GM23338 (cell line): Measurements from ENCODE around the gene LAMC3. TPM values are rescaled to one million over a fixed set of nuclear protein-coding genes. Genes with fewer than 3 reads are reported as not detected.

ENCODE experiments used
- ATAC-seq: fragments of 200-7000 bp; cut with Tn5 transposase; 3 replicates; pipeline ENCODE4 v1.9.1; 2020
- DNase-seq: peaks from one replicate; pipeline ENCODE4 v3.0.0-alpha.2; 2015; ENCODE audit warnings: low spot score
- H2AFZ ChIP-seq: fragments of 200-600 bp; sonication (generic); 2 replicates; pipeline ENCODE4 v1.8.0; 2016; ENCODE audit warnings: antibody characterized with exemption, mild to moderate bottlenecking, moderate library complexity
- H3F3A ChIP-seq: fragments of 200-600 bp; sonication (generic); replicated peaks from 2 replicates; pipeline ENCODE4 v1.8.0; 2017; ENCODE audit warnings: antibody characterized with exemption, mixed run types, low read depth
- H3K27ac ChIP-seq: fragments of 200-600 bp; sonication (generic); 2 replicates; pipeline ENCODE4 v1.6.1; 2016; ENCODE audit warnings: low read depth
- H3K27me3 ChIP-seq: fragments of 200-600 bp; sonication (generic); 2 replicates; pipeline ENCODE4 v1.8.0; 2016; ENCODE audit warnings: mild to moderate bottlenecking, mixed run types, moderate library complexity; ENCODE audit not compliant: insufficient read depth
- H3K36me3 ChIP-seq: fragments of 200-600 bp; sonication (generic); 2 replicates; pipeline ENCODE4 v1.8.0; 2016; ENCODE audit warnings: mild to moderate bottlenecking; ENCODE audit not compliant: insufficient read depth
- H3K4me1 ChIP-seq: fragments of 200-600 bp; sonication (generic); 2 replicates; pipeline ENCODE4 v1.8.0; 2016; ENCODE audit warnings: mild to moderate bottlenecking, moderate library complexity; ENCODE audit not compliant: insufficient read depth
- H3K4me2 ChIP-seq: fragments of 200-600 bp; sonication (generic); 2 replicates; pipeline ENCODE4 v1.7.1; 2017; ENCODE audit warnings: mixed run types
- H3K4me3 ChIP-seq: fragments of 200-600 bp; sonication (generic); 2 replicates; pipeline ENCODE4 v1.6.1; 2016; ENCODE audit warnings: mixed run types
- H3K79me2 ChIP-seq: fragments of 200-600 bp; sonication (generic); replicated peaks from 2 replicates; pipeline ENCODE4 v1.8.0; 2017; ENCODE audit warnings: mild to moderate bottlenecking; ENCODE audit not compliant: insufficient read depth
- H3K9me2 ChIP-seq: fragments of 200-600 bp; sonication (generic); 2 replicates; pipeline ENCODE4 v1.8.0; 2017; ENCODE audit not compliant: insufficient read depth
- H4K20me1 ChIP-seq: fragments of 200-600 bp; sonication (generic); replicated peaks from 2 replicates; pipeline ENCODE4 v1.8.0; 2017; ENCODE audit warnings: mild to moderate bottlenecking; ENCODE audit not compliant: insufficient read depth
- H3K27ac Mint-ChIP-seq: 2 replicates; pipeline ENCODE4 v1.8.0; 2020; ENCODE audit warnings: inconsistent platforms, mild to moderate bottlenecking, moderate library complexity, mixed read lengths
- H3K27me3 Mint-ChIP-seq: 3 replicates; pipeline ENCODE4 v1.8.0; 2022; ENCODE audit warnings: low read depth, mild to moderate bottlenecking, moderate library complexity, mixed read lengths, inconsistent platforms; ENCODE audit not compliant: insufficient read depth, poor library complexity
- H3K36me3 Mint-ChIP-seq: 3 replicates; pipeline ENCODE4 v1.8.0; 2021; ENCODE audit warnings: low read depth, mild to moderate bottlenecking, inconsistent platforms, moderate library complexity, mixed read lengths
- H3K4me1 Mint-ChIP-seq: 3 replicates; pipeline ENCODE4 v1.8.0; 2020; ENCODE audit warnings: mild to moderate bottlenecking, inconsistent platforms, mixed read lengths
- H3K4me3 Mint-ChIP-seq: 3 replicates; pipeline ENCODE4 v1.8.0; 2021; ENCODE audit warnings: moderate library complexity, mild to moderate bottlenecking, inconsistent platforms, mixed read lengths
- H3K9me3 Mint-ChIP-seq: 3 replicates; pipeline ENCODE4 v1.8.0; 2020; ENCODE audit warnings: moderate library complexity, mild to moderate bottlenecking, inconsistent platforms, mixed read lengths
- CREB1 ChIP-seq: fragments of 250-450 bp; sonication (Bioruptor Pico); IDR thresholded peaks from 2 replicates; pipeline ENCODE4 v1.5.0; 2020; ENCODE audit warnings: low read depth, mild to moderate bottlenecking, moderate library complexity
- JUNB ChIP-seq: IDR thresholded peaks from one replicate; pipeline ENCODE4 v1.6.1; 2016; ENCODE audit warnings: antibody characterized with exemption; ENCODE audit not compliant: unreplicated experiment
- NANOG ChIP-seq: IDR thresholded peaks from 2 replicates; pipeline ENCODE4 v1.6.1; 2016; ENCODE audit warnings: antibody characterized with exemption, borderline replicate concordance
- POLR2AphosphoS5 ChIP-seq: IDR thresholded peaks from 2 replicates; pipeline ENCODE4 v1.6.1; 2016; ENCODE audit warnings: antibody characterized with exemption, low read depth
- polyA plus RNA-seq: library from polyadenylated mRNA; unstranded; fragments of >200 nt; fragmentation: Nextera tagmentation; extraction: Ambion mirVana; gene quantifications from 2 replicates; pipeline ENCODE4 v1.2.1, GENCODE V29; 2016
- total RNA-seq: library from RNA; depleted of rRNA; stranded (reverse); fragments of >200 nt; shearing (Covaris generic); gene quantifications from 2 replicates; pipeline ENCODE4 v1.2.3, GENCODE V29; 2014
- TF ChIP-seq, protein P1 (sequence below): fragments of 250-450 bp; sonication (Bioruptor Pico); IDR thresholded peaks from 2 replicates; pipeline ENCODE4 v1.5.0; 2020; ENCODE audit warnings: mild to moderate bottlenecking, moderate library complexity
- TF ChIP-seq, protein P2 (sequence below): IDR thresholded peaks from one replicate; pipeline ENCODE4 v1.6.1; 2018; ENCODE audit warnings: antibody characterized with exemption; ENCODE audit not compliant: unreplicated experiment
- TF ChIP-seq, protein P3 (sequence below), 2 experiments: fragments of 200-600 bp in 1 of 2; sonication (generic) in 1 of 2; conservative IDR thresholded peaks; 2 replicates each; pipeline versions ENCODE4 v1.5.1 to v1.6.1; 2016 to 2017; ENCODE audit warnings: antibody characterized with exemption in 2 of 2, low read depth in 2 of 2, mild to moderate bottlenecking in 2 of 2, moderate library complexity in 1 of 2
- TF ChIP-seq, protein P4 (sequence below): IDR thresholded peaks from 2 replicates; pipeline ENCODE4 v1.6.1; 2016; ENCODE audit warnings: antibody characterized with exemption

Gene LAMC3
- total and polyA plus RNA-seq, 2 experiments from 2014 or later, result 9.0 to 27.4 TPM

DNA sequence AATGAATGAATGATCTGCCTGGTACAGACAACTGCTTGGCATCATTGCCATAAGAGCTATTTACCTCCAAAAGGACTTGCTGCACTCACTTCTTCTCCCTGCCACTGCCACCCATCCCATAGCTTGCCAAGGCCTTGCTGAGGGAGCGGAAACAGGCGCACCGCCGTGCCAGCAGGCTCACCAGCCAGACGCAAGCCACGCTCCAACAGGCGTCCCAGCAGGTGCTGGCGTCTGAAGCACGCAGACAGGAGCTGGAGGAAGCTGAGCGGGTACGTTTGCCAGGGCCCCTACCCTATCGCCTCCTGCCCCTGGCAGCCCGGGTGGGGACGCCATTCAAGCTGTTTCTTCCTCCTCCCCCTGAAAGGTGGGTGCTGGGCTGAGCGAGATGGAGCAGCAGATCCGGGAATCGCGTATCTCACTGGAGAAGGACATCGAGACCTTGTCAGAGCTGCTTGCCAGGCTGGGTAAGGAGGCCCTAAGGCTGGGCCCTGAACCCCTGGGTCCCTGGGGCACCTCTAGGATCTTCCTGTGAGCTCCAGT lies 78.5 kb downstream of the LAMC3 start (continued):
- TF ChIP-seq, protein P1, sequence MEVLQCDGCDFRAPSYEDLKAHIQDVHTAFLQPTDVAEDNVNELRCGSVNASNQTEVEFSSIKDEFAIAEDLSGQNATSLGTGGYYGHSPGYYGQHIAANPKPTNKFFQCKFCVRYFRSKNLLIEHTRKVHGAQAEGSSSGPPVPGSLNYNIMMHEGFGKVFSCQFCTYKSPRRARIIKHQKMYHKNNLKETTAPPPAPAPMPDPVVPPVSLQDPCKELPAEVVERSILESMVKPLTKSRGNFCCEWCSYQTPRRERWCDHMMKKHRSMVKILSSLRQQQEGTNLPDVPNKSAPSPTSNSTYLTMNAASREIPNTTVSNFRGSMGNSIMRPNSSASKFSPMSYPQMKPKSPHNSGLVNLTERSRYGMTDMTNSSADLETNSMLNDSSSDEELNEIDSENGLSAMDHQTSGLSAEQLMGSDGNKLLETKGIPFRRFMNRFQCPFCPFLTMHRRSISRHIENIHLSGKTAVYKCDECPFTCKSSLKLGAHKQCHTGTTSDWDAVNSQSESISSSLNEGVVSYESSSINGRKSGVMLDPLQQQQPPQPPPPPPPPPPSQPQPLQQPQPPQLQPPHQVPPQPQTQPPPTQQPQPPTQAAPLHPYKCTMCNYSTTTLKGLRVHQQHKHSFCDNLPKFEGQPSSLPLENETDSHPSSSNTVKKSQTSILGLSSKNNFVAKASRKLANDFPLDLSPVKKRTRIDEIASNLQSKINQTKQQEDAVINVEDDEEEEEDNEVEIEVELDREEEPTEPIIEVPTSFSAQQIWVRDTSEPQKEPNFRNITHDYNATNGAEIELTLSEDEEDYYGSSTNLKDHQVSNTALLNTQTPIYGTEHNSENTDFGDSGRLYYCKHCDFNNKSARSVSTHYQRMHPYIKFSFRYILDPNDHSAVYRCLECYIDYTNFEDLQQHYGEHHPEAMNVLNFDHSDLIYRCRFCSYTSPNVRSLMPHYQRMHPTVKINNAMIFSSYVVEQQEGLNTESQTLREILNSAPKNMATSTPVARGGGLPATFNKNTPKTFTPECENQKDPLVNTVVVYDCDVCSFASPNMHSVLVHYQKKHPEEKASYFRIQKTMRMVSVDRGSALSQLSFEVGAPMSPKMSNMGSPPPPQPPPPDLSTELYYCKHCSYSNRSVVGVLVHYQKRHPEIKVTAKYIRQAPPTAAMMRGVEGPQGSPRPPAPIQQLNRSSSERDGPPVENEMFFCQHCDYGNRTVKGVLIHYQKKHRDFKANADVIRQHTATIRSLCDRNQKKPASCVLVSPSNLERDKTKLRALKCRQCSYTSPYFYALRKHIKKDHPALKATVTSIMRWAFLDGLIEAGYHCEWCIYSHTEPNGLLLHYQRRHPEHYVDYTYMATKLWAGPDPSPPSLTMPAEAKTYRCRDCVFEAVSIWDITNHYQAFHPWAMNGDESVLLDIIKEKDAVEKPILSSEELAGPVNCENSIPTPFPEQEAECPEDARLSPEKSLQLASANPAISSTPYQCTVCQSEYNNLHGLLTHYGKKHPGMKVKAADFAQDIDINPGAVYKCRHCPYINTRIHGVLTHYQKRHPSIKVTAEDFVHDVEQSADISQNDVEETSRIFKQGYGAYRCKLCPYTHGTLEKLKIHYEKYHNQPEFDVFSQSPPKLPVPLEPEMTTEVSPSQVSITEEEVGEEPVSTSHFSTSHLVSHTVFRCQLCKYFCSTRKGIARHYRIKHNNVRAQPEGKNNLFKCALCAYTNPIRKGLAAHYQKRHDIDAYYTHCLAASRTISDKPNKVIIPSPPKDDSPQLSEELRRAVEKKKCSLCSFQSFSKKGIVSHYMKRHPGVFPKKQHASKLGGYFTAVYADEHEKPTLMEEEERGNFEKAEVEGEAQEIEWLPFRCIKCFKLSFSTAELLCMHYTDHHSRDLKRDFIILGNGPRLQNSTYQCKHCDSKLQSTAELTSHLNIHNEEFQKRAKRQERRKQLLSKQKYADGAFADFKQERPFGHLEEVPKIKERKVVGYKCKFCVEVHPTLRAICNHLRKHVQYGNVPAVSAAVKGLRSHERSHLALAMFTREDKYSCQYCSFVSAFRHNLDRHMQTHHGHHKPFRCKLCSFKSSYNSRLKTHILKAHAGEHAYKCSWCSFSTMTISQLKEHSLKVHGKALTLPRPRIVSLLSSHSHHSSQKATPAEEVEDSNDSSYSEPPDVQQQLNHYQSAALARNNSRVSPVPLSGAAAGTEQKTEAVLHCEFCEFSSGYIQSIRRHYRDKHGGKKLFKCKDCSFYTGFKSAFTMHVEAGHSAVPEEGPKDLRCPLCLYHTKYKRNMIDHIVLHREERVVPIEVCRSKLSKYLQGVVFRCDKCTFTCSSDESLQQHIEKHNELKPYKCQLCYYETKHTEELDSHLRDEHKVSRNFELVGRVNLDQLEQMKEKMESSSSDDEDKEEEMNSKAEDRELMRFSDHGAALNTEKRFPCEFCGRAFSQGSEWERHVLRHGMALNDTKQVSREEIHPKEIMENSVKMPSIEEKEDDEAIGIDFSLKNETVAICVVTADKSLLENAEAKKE (CRISPR knock-in tag), result no peak

DNA sequence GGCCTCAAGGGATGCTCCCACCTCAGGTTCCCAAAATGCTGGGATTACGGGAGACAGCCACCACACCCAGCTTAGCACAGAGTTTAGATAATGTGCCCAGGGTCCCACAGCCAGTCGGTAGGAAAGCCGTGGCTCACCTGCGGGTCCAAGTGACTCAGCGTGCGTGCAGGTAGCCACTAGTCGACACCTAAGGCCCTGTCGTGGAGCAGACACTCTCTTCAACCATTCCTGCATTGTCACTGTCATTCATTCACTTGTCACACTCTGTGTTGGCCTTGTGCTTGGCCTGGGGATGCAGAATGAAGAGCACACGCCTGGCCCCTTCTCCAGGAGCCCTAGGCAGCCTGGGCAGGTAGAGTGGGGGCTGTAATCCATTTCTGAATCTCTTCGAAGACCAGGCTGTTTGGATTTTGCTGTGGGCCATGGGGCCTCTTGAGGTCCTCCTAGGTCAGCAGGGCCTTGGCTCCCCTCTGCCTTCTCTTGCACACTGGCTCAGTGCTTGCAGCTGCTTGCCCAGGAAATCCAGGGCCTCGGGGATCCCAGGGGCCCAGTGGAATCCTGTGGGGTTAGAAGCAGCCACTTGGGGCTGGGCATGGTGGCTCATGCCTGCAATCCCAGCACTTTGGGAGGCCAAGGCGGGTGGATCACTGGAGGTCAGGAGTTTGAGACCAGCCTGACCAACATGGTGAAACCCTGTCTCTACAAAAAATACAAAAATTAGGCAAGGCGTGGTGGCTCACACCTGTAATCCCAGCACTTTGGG lies 81.2 kb downstream of the LAMC3 start:
- DNase-seq (no peak), ATAC-seq (no peak)
- H3K4me2 ChIP-seq, result no peak overlapping the region
- H3K79me2 ChIP-seq, result no peaks in the 10 kb centered on the region
- H3K4me1 ChIP-seq, result no peaks in the 10 kb centered on the region
- Mint-ChIP-seq H3K9me3 (no peaks in the 10 kb centered on the region), H3K27me3 (peaks cover 2% of the 10 kb centered on the region), H3K27ac (no peak overlapping the region), H3K4me3 (no peak overlapping the region), H3K4me1 (peaks cover 4% of the 10 kb centered on the region), H3K36me3 (no peaks in the 10 kb centered on the region; the same call in 2 of the 3 replicates)
- no peak overlapping the region for H3K27ac ChIP-seq
- H2AFZ ChIP-seq, result no peak overlapping the region
- H3K36me3 ChIP-seq, result no peaks in the 10 kb centered on the region
- no peaks in the 10 kb centered on the region; the same call in 1 of the 2 replicates for H4K20me1 ChIP-seq
- H3F3A ChIP-seq, result 0 out of 2 replicates have a peak, but pooled peaks cover 4% of the 10 kb centered on the region
- H3K4me3 ChIP-seq, result no peak overlapping the region
- TF ChIP-seq, protein P2, sequence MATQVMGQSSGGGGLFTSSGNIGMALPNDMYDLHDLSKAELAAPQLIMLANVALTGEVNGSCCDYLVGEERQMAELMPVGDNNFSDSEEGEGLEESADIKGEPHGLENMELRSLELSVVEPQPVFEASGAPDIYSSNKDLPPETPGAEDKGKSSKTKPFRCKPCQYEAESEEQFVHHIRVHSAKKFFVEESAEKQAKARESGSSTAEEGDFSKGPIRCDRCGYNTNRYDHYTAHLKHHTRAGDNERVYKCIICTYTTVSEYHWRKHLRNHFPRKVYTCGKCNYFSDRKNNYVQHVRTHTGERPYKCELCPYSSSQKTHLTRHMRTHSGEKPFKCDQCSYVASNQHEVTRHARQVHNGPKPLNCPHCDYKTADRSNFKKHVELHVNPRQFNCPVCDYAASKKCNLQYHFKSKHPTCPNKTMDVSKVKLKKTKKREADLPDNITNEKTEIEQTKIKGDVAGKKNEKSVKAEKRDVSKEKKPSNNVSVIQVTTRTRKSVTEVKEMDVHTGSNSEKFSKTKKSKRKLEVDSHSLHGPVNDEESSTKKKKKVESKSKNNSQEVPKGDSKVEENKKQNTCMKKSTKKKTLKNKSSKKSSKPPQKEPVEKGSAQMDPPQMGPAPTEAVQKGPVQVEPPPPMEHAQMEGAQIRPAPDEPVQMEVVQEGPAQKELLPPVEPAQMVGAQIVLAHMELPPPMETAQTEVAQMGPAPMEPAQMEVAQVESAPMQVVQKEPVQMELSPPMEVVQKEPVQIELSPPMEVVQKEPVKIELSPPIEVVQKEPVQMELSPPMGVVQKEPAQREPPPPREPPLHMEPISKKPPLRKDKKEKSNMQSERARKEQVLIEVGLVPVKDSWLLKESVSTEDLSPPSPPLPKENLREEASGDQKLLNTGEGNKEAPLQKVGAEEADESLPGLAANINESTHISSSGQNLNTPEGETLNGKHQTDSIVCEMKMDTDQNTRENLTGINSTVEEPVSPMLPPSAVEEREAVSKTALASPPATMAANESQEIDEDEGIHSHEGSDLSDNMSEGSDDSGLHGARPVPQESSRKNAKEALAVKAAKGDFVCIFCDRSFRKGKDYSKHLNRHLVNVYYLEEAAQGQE, result no peak
- TF ChIP-seq JUNB (no peak), NANOG (no peak), POLR2AphosphoS5 (no peak), CREB1 (CRISPR knock-in tag) (no peak)
- TF ChIP-seq, protein P3, sequence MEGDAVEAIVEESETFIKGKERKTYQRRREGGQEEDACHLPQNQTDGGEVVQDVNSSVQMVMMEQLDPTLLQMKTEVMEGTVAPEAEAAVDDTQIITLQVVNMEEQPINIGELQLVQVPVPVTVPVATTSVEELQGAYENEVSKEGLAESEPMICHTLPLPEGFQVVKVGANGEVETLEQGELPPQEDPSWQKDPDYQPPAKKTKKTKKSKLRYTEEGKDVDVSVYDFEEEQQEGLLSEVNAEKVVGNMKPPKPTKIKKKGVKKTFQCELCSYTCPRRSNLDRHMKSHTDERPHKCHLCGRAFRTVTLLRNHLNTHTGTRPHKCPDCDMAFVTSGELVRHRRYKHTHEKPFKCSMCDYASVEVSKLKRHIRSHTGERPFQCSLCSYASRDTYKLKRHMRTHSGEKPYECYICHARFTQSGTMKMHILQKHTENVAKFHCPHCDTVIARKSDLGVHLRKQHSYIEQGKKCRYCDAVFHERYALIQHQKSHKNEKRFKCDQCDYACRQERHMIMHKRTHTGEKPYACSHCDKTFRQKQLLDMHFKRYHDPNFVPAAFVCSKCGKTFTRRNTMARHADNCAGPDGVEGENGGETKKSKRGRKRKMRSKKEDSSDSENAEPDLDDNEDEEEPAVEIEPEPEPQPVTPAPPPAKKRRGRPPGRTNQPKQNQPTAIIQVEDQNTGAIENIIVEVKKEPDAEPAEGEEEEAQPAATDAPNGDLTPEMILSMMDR (conservative IDR thresholded peaks at IDR 0.05; ENCODE audit: low read depth in 2 of 2), result no peak
- TF ChIP-seq, protein P4, sequence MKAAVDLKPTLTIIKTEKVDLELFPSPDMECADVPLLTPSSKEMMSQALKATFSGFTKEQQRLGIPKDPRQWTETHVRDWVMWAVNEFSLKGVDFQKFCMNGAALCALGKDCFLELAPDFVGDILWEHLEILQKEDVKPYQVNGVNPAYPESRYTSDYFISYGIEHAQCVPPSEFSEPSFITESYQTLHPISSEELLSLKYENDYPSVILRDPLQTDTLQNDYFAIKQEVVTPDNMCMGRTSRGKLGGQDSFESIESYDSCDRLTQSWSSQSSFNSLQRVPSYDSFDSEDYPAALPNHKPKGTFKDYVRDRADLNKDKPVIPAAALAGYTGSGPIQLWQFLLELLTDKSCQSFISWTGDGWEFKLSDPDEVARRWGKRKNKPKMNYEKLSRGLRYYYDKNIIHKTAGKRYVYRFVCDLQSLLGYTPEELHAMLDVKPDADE, result no peak
- H3K9me2 ChIP-seq, result no peaks in the 10 kb centered on the region
- H3K27me3 ChIP-seq, result no peaks in the 10 kb centered on the region
